Ascending aorta (tissue), 2 donors: Measurements from ENCODE around the gene CREB3. TPM values are rescaled to one million over a fixed set of nuclear protein-coding genes. Genes with fewer than 3 reads are reported as not detected.

Experiments used
- DNase-seq, 2 donors: peaks; one replicate each; pipeline ENCODE4 v3.0.0-alpha.2; 2019; ENCODE audit warnings: low spot score in 2 of 2
- H3K27ac ChIP-seq, 2 donors: fragments of 200-600 bp; sonication (generic); one replicate each; pipeline ENCODE4 v1.5.1; 2016 to 2017; ENCODE audit warnings: mild to moderate bottlenecking in 1 of 2
- H3K27me3 ChIP-seq: fragments of 200-600 bp; sonication (generic); one replicate; pipeline ENCODE4 v1.5.1; 2017
- H3K36me3 ChIP-seq, 2 donors: fragments of 200-600 bp; sonication (generic); one replicate each; pipeline ENCODE4 v1.5.1; 2016
- H3K4me1 ChIP-seq, 2 donors: fragments of 200-600 bp; sonication (generic); one replicate each; pipeline ENCODE4 v1.5.1; 2016 to 2017; ENCODE audit warnings: mild to moderate bottlenecking in 1 of 2
- H3K4me3 ChIP-seq, 2 donors: fragments of 200-600 bp; sonication (generic); one replicate each; pipeline ENCODE4 v1.5.1; 2016 to 2017; ENCODE audit warnings: mild to moderate bottlenecking in 1 of 2
- H3K9me3 ChIP-seq, 2 donors: fragments of 200-600 bp; sonication (generic); one replicate each; pipeline ENCODE4 v1.5.1; 2016
- intact Hi-C: fragments of 100-400 bp; cut with DNase I; formaldehyde crosslinking; loops from one replicate; pipeline ENCODE4 v1.15.1; 2023
- total RNA-seq: library from RNA; depleted of rRNA; stranded (reverse); fragments of >200 nt; gene quantifications from one replicate; pipeline ENCODE4 v1.1.0, GENCODE V29; 2016
- TF ChIP-seq, protein P1 (sequence below), 3 experiments: fragments of 200-600 bp in 2 of 3; fragments of 450-650 bp in 1 of 3; sonication (generic) in 2 of 3; IDR thresholded peaks; one replicate each; pipeline ENCODE4 v1.5.1; 2016 to 2019; ENCODE audit warnings: antibody characterized with exemption in 3 of 3, mild to moderate bottlenecking in 1 of 3, moderate library complexity in 1 of 3

CREB3 gene
- total RNA-seq, 1 donor from 2014 or later, result 48.3 TPM

DNA sequence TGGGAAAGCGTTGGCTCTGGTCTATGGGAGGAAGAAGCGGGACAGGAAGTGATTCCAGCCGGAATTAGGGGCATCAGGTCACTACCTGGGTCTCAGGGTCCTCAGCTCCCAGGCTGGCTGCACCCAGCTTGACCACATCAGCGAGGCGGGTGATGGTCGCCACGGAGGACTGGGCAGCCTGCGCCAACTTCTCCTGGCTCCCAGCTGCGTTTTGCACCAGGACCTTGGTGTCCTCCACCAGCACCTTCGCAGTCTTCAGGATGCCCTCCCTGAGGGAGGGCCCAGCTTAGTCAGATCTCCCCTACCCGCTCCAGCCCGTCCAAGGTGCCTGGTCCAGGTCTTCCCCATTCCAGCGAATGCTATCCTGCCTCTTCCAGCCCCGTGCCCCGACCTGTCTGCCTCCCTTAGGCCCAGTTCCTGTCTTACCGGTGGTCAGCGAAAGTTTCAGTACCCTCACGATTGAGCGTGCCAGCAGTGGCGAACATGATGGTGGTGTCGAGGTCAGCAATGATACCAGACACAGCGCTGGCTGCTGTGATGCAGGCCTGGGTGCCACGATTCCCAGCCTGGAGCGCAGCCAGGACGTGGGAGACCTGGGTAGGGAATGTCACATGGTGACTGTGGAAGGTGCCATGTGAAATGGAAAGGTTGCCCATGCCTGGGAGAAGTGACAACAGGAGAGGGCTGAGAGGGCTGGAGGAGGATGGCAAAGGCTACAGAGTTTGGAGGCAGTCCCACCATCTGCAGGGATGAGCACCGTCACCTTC is 28.4 kb upstream of the CREB3 start:
- Histone ChIP-seq H3K27ac (peak overlapping the region in 1 of 2 donors; percentile 93), H3K4me3 (no peak overlapping the region), H3K4me1 (no peaks in the 10 kb centered on the region), H3K9me3 (no peaks in the 10 kb centered on the region), H3K36me3 (peaks cover 100% of the 10 kb centered on the region in 2 donors), H3K27me3 (no peaks in the 10 kb centered on the region)
- TF ChIP-seq, protein P1, sequence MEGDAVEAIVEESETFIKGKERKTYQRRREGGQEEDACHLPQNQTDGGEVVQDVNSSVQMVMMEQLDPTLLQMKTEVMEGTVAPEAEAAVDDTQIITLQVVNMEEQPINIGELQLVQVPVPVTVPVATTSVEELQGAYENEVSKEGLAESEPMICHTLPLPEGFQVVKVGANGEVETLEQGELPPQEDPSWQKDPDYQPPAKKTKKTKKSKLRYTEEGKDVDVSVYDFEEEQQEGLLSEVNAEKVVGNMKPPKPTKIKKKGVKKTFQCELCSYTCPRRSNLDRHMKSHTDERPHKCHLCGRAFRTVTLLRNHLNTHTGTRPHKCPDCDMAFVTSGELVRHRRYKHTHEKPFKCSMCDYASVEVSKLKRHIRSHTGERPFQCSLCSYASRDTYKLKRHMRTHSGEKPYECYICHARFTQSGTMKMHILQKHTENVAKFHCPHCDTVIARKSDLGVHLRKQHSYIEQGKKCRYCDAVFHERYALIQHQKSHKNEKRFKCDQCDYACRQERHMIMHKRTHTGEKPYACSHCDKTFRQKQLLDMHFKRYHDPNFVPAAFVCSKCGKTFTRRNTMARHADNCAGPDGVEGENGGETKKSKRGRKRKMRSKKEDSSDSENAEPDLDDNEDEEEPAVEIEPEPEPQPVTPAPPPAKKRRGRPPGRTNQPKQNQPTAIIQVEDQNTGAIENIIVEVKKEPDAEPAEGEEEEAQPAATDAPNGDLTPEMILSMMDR (IDR thresholded peaks at IDR 0.05), result no peak
- no peak for DNase-seq
- intact Hi-C loops, result loop anchor here (2.0 kb wide), 1 partner anchor 21 kb away; no protein-coding TSS in a partner anchor

DNA sequence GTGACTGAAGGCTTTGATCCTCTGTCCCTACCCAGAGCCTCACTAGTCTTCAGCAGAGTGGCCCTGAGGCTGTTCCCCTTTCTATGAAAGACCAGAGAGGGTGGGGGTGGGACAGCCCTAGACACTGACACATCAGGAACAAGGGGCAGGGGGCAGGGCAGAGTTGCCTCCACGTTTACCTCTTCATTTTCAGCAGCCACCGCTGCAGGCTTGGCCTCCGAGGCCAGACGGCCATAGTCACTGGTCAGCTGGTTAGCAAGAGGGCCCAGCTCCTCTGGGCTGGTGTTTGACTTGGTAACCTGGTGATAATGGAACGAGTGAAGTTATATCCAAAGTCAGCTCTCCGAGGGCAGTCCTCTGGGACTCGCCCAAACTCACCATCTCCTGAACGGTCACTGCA is 27.1 kb upstream of the CREB3 start:
- Histone ChIP-seq H3K27me3 (no peaks in the 10 kb centered on the region), H3K9me3 (no peaks in the 10 kb centered on the region), H3K36me3 (peaks cover 98% of the 10 kb centered on the region in 2 donors), H3K4me1 (no peaks in the 10 kb centered on the region), H3K4me3 (no peak overlapping the region), H3K27ac (peak overlapping the region; percentile 61)
- TF ChIP-seq, protein P1 (IDR thresholded peaks at IDR 0.05), result no peak
- intact Hi-C loops, result no loop called here
- no peak for DNase-seq

DNA sequence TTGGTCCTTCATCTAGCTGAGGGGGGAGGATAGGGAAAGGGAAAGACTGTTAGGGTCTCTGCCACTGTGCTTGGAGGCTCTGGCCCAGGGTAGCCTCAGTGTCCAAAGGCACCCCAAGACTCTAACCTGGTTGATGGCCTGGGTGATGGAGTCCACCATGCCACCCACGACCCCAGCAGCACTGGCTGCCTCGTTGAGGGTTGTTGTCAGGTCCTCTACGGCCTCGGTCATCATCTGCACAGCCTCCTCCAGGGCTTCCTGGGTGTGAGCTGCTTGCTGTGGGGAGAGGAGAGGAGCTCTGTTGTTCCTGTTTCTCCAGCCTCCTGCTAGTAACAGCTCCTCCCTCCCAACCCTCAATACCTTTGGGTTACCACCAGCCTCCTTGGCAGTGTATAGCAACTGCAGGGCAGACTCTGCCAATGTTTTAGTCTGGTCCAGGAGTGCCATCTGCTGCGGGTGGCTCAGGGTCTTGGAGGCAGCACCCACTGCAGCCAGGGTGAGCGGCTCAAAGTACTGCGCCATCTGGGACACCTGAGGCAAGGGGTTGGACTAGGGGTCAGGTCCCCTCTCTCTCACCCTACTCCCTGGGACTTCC is 26.5 kb upstream of the CREB3 start:
- Histone ChIP-seq H3K4me1 (no peaks in the 10 kb centered on the region), H3K4me3 (no peak overlapping the region), H3K9me3 (no peaks in the 10 kb centered on the region), H3K36me3 (peaks cover 98% of the 10 kb centered on the region in 2 donors), H3K27ac (peak overlapping the region; percentile 61), H3K27me3 (no peaks in the 10 kb centered on the region)
- DNase-seq, result no peak
- intact Hi-C loops, result no loop called here
- TF ChIP-seq, protein P1 (IDR thresholded peaks at IDR 0.05), result no peak

GRCh38 chr9:35706951-35707350 is 25.5 kb upstream of the CREB3 start:
- Histone ChIP-seq H3K27ac (peak overlapping the region; percentile 61), H3K4me1 (no peaks in the 10 kb centered on the region), H3K36me3 (peaks cover 98% of the 10 kb centered on the region in 2 donors), H3K27me3 (no peaks in the 10 kb centered on the region), H3K4me3 (no peak overlapping the region), H3K9me3 (no peaks in the 10 kb centered on the region)
- DNase-seq, result no peak
- TF ChIP-seq, protein P1 (IDR thresholded peaks at IDR 0.05), result no peak
- intact Hi-C loops, result no loop called here

- TF ChIP-seq, protein P1 (IDR thresholded peaks at IDR 0.05), result no peak
- H3K4me1 ChIP-seq, result no peaks in the 10 kb centered on the region
- no peaks in the 10 kb centered on the region for H3K9me3 ChIP-seq
- H3K36me3 ChIP-seq, result peaks cover 98% of the 10 kb centered on the region in 2 donors
- intact Hi-C loops, result no loop called here
- no peak overlapping the region for H3K4me3 ChIP-seq
- DNase-seq, result no peak
- peak overlapping the region in 1 of 2 donors; percentile 61 for H3K27ac ChIP-seq
- no peaks in the 10 kb centered on the region for H3K27me3 ChIP-seq
These were observed 24.3 kb upstream of the CREB3 start for GRCh38 chr9:35708146-35708545.
